HCT116 (cell line): ENCODE data around the gene CD1B. TPM values are rescaled to one million over a fixed set of nuclear protein-coding genes. Genes with fewer than 3 reads are reported as not detected.

ENCODE experiments used
- ATAC-seq: fragments of 200-7000 bp; cut with Tn5 transposase; 2 replicates; pipeline ENCODE4 v1.9.1; 2020; ENCODE audit warnings: mild to moderate bottlenecking, moderate library complexity
- BruUV-seq: library from RNA; stranded (reverse); fragments of 400-500 nt; replicated peaks from 2 replicates; lab custom pipeline; 2021; lab: Mats Ljungman, UMichigan
- CTCF ChIA-PET: fragments of 300-600 bp; sonication (Branson Sonifier 250); formaldehyde crosslinking; loops from one replicate; lab custom pipeline; 2021; ENCODE audit warnings: antibody characterized with exemption; lab: Charles Lee
- POLR2A ChIA-PET: fragments of 300-600, 350-600 bp; sonication (Branson Sonifier 250); formaldehyde crosslinking; loops from one replicate; lab custom pipeline; 2021; ENCODE audit warnings: antibody characterized with exemption; lab: Charles Lee
- RAD21 ChIA-PET, 2 experiments: fragments of 300-600 bp; sonication (Branson Sonifier 250); formaldehyde crosslinking; loops; one replicate each; lab custom pipeline; 2023; ENCODE audit warnings: low total read pairs in 2 of 2; ENCODE audit not compliant: uncharacterized antibody in 2 of 2, unreplicated experiment in 2 of 2, low non-redundant PET in 1 of 2; lab: Charles Lee
- DNase-seq: peaks from one replicate; pipeline ENCODE4 v3.0.0-alpha.2; 2010; ENCODE audit warnings: low read depth, low spot score
- H2AFZ ChIP-seq: fragments of 200-600 bp; shearing (Covaris generic), sonication (generic); 2 replicates; pipeline ENCODE4 v1.6.1; 2017; ENCODE audit warnings: low read depth, mixed run types, mixed read lengths, antibody characterized with exemption, low read length; ENCODE audit not compliant: poor library complexity, severe bottlenecking
- H3K27ac ChIP-seq: 2 replicates; pipeline ENCODE4 v1.5.1; 2012; ENCODE audit warnings: low read depth, low read length
- H3K27me3 ChIP-seq: fragments of 200-600 bp; sonication (generic); 2 replicates; pipeline ENCODE4 v1.6.1; 2016; ENCODE audit warnings: mixed run types, low read length, mixed read lengths; ENCODE audit not compliant: insufficient read depth
- H3K36me3 ChIP-seq, 2 experiments: fragments of 200-500 bp in 1 of 2; fragments of 200-600 bp in 1 of 2; sonication (Bioruptor generic) in 1 of 2; sonication (generic) in 1 of 2; 2 replicates each; pipeline versions ENCODE4 v1.5.1 to v1.6.1; 2014 to 2016; ENCODE audit warnings: low read length in 2 of 2, inconsistent platforms in 1 of 2, mixed read lengths in 1 of 2, mixed run types in 1 of 2; ENCODE audit not compliant: insufficient read depth in 2 of 2, control insufficient read depth in 1 of 2
- H3K4me1 ChIP-seq, 2 experiments: fragments of 200-600 bp in 1 of 2; sonication (generic) in 1 of 2; 2 replicates each; pipeline versions ENCODE4 v1.5.1 to v1.6.1; 2012 to 2017; ENCODE audit warnings: low read length in 2 of 2, inconsistent platforms in 1 of 2, mild to moderate bottlenecking in 1 of 2, mixed read lengths in 1 of 2, mixed run types in 1 of 2, moderate library complexity in 1 of 2; ENCODE audit not compliant: insufficient read depth in 2 of 2, control insufficient read depth in 1 of 2
- H3K4me2 ChIP-seq: fragments of 200-600 bp; sonication (generic); 2 replicates; pipeline ENCODE4 v1.6.1; 2017; ENCODE audit warnings: mixed run types, low read length, mixed read lengths
- H3K4me3 ChIP-seq, 2 experiments: fragments of 200-600 bp in 1 of 2; sonication (generic) in 1 of 2; replicated peaks in 1 of 2; 2 replicates each; pipeline ENCODE4 v1.5.1; 2011 to 2016; ENCODE audit warnings: low read length in 2 of 2, control low read depth in 1 of 2, low read depth in 1 of 2, mild to moderate bottlenecking in 1 of 2, mixed read lengths in 1 of 2, mixed run types in 1 of 2
- H3K79me2 ChIP-seq: fragments of 200-600 bp; sonication (generic); 2 replicates; pipeline ENCODE4 v1.6.1; 2017; ENCODE audit warnings: mild to moderate bottlenecking, mixed run types, low read length, moderate library complexity, mixed read lengths; ENCODE audit not compliant: insufficient read depth
- H3K9ac ChIP-seq: fragments of 200-600 bp; sonication (generic); 2 replicates; pipeline ENCODE4 v1.6.1; 2016; ENCODE audit warnings: low read length, mixed read lengths
- H3K9me2 ChIP-seq: fragments of 200-600 bp; sonication (generic), shearing (Covaris generic); 2 replicates; pipeline ENCODE4 v1.6.1; 2017; ENCODE audit warnings: mixed run types, mild to moderate bottlenecking, moderate library complexity; ENCODE audit not compliant: insufficient read depth
- H3K9me3 ChIP-seq, 2 experiments: fragments of 200-500 bp in 1 of 2; fragments of 200-600 bp in 1 of 2; sonication (Bioruptor generic) in 1 of 2; sonication (generic) in 1 of 2; 2 replicates each; pipeline ENCODE4 v1.6.1; 2014 to 2017; ENCODE audit warnings: low read length in 2 of 2, mixed read lengths in 2 of 2, inconsistent platforms in 1 of 2, low read depth in 1 of 2, mild to moderate bottlenecking in 1 of 2, mixed run types in 1 of 2, moderate library complexity in 1 of 2; ENCODE audit not compliant: control insufficient read depth in 1 of 2, insufficient read depth in 1 of 2
- H4K20me1 ChIP-seq: fragments of 200-600 bp; sonication (generic), shearing (Covaris generic); 2 replicates; pipeline ENCODE4 v1.6.1; 2017; ENCODE audit warnings: mixed run types, mild to moderate bottlenecking, moderate library complexity; ENCODE audit not compliant: insufficient read depth
- JUND ChIP-seq: IDR thresholded peaks from 2 replicates; pipeline ENCODE4 v1.6.1; 2012
- RAD21 ChIP-seq: IDR thresholded peaks from 2 replicates; pipeline ENCODE4 v1.6.1; 2012; ENCODE audit warnings: low read depth, mild to moderate bottlenecking
- SIN3A ChIP-seq: IDR thresholded peaks from 2 replicates; pipeline ENCODE4 v1.6.1; 2012; ENCODE audit warnings: low read depth
- ZFX ChIP-seq: fragments of 450-650 bp; IDR thresholded peaks from 2 replicates; pipeline ENCODE4 v1.6.1; 2017
- intact Hi-C: fragments of 100-400 bp; cut with micrococcal nuclease; formaldehyde crosslinking; loops from 2 replicates; pipeline ENCODE4 v1.10.0; 2022
- total RNA-seq: library from RNA; stranded (reverse); gene quantifications from one replicate; pipeline ENCODE4 v1.2.1, GENCODE V29; 2021; ENCODE audit not compliant: unreplicated experiment
- TF ChIP-seq, protein P1 (sequence below), 3 experiments: fragments of 200-600 bp in 1 of 3; sonication (generic) in 1 of 3; IDR thresholded peaks in 2 of 3; conservative IDR thresholded peaks in 1 of 3; 2 replicates each; pipeline ENCODE4 v1.5.1; 2012 to 2017; ENCODE audit warnings: low read depth in 2 of 3, low read length in 2 of 3, antibody characterized with exemption in 1 of 3, borderline replicate concordance in 1 of 3, control low read depth in 1 of 3, mild to moderate bottlenecking in 1 of 3, mixed read lengths in 1 of 3, mixed run types in 1 of 3, moderate library complexity in 1 of 3; ENCODE audit not compliant: insufficient read depth in 1 of 3
- TF ChIP-seq, protein P2 (sequence below): IDR thresholded peaks from 2 replicates; pipeline ENCODE4 v1.6.1; 2012; ENCODE audit warnings: low read depth

The CD1B gene
- total RNA-seq, 1 experiment from 2014 or later: not detected

DNA sequence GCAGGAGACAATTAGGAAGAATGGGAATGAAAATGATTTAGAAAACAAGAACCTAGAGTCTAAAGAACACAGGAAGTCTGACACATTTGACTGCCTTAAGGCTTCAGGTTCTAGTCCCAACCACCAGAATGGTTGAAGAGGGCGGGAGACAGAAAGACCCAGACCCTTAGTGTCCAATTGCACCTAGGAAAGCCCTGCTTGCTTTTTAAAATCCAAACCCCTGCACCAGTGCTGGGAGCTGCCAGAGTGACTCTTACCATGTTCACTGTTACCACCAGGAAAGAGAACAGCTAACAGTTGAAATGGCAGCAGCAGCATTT is 265 bp downstream of the CD1B start:
- POLR2A ChIA-PET: no interaction called here

More for the DNA sequence above, 265 bp downstream of the CD1B start:
- TF ChIP-seq SIN3A (no peak), ZFX (no peak), RAD21 (no peak), JUND (no peak)
- TF ChIP-seq, protein P1, sequence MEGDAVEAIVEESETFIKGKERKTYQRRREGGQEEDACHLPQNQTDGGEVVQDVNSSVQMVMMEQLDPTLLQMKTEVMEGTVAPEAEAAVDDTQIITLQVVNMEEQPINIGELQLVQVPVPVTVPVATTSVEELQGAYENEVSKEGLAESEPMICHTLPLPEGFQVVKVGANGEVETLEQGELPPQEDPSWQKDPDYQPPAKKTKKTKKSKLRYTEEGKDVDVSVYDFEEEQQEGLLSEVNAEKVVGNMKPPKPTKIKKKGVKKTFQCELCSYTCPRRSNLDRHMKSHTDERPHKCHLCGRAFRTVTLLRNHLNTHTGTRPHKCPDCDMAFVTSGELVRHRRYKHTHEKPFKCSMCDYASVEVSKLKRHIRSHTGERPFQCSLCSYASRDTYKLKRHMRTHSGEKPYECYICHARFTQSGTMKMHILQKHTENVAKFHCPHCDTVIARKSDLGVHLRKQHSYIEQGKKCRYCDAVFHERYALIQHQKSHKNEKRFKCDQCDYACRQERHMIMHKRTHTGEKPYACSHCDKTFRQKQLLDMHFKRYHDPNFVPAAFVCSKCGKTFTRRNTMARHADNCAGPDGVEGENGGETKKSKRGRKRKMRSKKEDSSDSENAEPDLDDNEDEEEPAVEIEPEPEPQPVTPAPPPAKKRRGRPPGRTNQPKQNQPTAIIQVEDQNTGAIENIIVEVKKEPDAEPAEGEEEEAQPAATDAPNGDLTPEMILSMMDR (IDR thresholded peaks at IDR 0.05 in 2 of 3, conservative IDR thresholded peaks at IDR 0.05 in 1 of 3; ENCODE audit: borderline replicate concordance in 1 of 3, insufficient read depth in 1 of 3, low read depth in 2 of 3, low read length in 2 of 3): no peak
- TF ChIP-seq, protein P2, sequence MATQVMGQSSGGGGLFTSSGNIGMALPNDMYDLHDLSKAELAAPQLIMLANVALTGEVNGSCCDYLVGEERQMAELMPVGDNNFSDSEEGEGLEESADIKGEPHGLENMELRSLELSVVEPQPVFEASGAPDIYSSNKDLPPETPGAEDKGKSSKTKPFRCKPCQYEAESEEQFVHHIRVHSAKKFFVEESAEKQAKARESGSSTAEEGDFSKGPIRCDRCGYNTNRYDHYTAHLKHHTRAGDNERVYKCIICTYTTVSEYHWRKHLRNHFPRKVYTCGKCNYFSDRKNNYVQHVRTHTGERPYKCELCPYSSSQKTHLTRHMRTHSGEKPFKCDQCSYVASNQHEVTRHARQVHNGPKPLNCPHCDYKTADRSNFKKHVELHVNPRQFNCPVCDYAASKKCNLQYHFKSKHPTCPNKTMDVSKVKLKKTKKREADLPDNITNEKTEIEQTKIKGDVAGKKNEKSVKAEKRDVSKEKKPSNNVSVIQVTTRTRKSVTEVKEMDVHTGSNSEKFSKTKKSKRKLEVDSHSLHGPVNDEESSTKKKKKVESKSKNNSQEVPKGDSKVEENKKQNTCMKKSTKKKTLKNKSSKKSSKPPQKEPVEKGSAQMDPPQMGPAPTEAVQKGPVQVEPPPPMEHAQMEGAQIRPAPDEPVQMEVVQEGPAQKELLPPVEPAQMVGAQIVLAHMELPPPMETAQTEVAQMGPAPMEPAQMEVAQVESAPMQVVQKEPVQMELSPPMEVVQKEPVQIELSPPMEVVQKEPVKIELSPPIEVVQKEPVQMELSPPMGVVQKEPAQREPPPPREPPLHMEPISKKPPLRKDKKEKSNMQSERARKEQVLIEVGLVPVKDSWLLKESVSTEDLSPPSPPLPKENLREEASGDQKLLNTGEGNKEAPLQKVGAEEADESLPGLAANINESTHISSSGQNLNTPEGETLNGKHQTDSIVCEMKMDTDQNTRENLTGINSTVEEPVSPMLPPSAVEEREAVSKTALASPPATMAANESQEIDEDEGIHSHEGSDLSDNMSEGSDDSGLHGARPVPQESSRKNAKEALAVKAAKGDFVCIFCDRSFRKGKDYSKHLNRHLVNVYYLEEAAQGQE: no peak
- CTCF ChIA-PET: no interaction called here
- Histone ChIP-seq H3K9me3 (no peaks in the 10 kb centered on the region), H3K27ac (no peak overlapping the region), H3K79me2 (no peaks in the 10 kb centered on the region), H3K4me2 (no peak overlapping the region), H4K20me1 (no peaks in the 10 kb centered on the region), H3K36me3 (no peaks in the 10 kb centered on the region), H3K9ac (no peak overlapping the region), H3K4me1 (no peaks in the 10 kb centered on the region), H3K27me3 (peaks cover 16% of the 10 kb centered on the region; the same call in 1 of the 2 replicates), H3K4me3 (no peak overlapping the region), H2AFZ (no peak overlapping the region), H3K9me2 (no peaks in the 10 kb centered on the region)
- ATAC-seq: no peak
- DNase-seq: no peak
- BruUV-seq: no TSS peak
- RAD21 ChIA-PET: no interaction called here
- intact Hi-C loops: no loop called here
